GM12864 (cell line): Measurements from ENCODE around the gene KMO.

ENCODE experiments used
- DNase-seq: peaks from one replicate; pipeline ENCODE4 v3.0.0-alpha.2; 2011; ENCODE audit warnings: low read depth
- H3K4me3 ChIP-seq: 2 replicates; pipeline ENCODE4 v1.5.1; 2011; ENCODE audit warnings: mild to moderate bottlenecking, low read depth, low read length, control low read depth
- CTCF ChIP-seq: IDR thresholded peaks from 2 replicates; pipeline ENCODE4 v1.5.1; 2011; ENCODE audit warnings: low read depth, mild to moderate bottlenecking, moderate library complexity, low read length, control low read depth, inconsistent platforms; ENCODE audit errors: missing control alignments

The KMO gene

DNA sequence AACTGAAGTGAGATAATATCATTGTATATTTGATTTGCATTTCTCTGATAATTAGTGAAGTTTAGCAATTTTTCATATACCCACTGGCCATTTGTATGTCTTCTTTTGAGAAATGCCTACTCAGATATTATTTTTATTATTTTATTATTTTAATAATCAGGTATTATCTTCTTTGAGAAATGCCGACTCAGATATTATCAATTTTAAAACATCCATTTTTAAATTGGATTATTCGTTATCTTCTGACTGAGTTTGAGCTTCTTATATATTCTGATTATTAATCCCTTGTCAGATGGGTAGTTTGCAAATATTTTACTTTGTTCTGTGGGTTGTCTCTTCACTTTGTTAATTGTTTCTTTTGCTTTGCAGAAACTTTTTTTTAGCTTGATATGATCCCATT lies 37.7 kb downstream of the KMO start:
- no peak for TF ChIP-seq CTCF
- DNase-seq: no peak
- H3K4me3 ChIP-seq: no peak overlapping the region

DNA sequence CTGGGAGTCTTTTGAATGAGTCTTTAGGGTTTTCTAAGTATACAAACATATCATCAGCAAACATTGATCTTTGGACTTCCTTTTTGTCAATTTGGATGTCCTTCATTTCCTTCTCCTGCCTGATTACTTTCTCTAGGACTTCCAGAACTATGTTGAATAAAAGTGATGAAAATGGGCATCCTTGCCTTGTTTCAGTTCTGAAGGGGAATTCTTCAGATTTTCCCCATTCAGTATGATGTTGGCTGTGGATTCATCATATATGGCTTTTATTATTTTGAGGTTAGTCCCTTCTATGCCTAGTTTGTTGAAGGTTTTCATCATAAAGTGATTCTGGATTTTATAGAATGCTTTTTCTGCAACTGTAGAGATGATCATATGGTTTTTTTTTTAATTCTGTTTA lies 42.0 kb downstream of the KMO start:
- no peak for TF ChIP-seq CTCF
- no peak for DNase-seq

GRCh38 chr1:241579434-241579833 lies 47.3 kb downstream of the KMO start:
- no peak overlapping the region for H3K4me3 ChIP-seq
- TF ChIP-seq CTCF: no peak
- DNase-seq: no peak

More for the DNA sequence above, 42.0 kb downstream of the KMO start:
- H3K4me3 ChIP-seq: no peak overlapping the region

- no peak overlapping the region for H3K4me3 ChIP-seq
- TF ChIP-seq CTCF: no peak
- no peak for DNase-seq
These were observed 50.7 kb downstream of the KMO start for GRCh38 chr1:241582921-241583321.

GRCh38 chr1:241586905-241587512 lies 54.8 kb downstream of the KMO start:
- no peak for DNase-seq
- H3K4me3 ChIP-seq: no peak overlapping the region
- no peak for TF ChIP-seq CTCF

GRCh38 chr1:241589521-241589920 lies 57.3 kb downstream of the KMO start:
- no peak for DNase-seq
- no peak for TF ChIP-seq CTCF
- no peak overlapping the region for H3K4me3 ChIP-seq

DNA sequence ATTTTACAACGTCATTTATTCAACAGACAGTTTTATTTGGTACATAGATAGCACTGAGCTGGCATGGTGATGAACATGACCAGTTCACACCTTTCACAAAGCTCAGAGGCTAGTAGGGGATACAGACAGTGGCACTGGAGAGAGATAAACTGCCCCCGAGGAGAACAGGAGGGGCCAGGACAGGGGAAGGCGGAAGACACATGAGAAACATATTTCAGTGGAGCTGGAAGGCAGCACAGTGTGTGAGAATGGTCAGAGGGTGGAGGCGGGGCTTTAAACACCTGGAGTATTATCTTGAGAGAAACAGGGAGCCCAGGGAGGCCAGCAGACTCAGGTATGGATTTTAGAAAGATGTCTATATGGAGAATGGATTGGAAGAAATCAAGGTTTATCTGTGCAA lies 58.5 kb downstream of the KMO start:
- no peak for DNase-seq
- H3K4me3 ChIP-seq: no peak overlapping the region
- no peak for TF ChIP-seq CTCF
